Mesendoderm (in vitro differentiated cells): ENCODE data around the gene IL1R1.
"Not testable (repeated sequence)": the region's sequence is repeated elsewhere in the genome, so short reads cannot be mapped to it uniquely, and the experiment has no call there.

Experiments
- DNase-seq: peaks from one replicate; pipeline ENCODE4 v3.0.0; 2013
- H2AK5ac ChIP-seq: 2 replicates; pipeline ENCODE4 v1.6.1; 2013; ENCODE audit warnings: low read length, inconsistent platforms
- H2BK120ac ChIP-seq: 2 replicates; pipeline ENCODE4 v1.6.1; 2013; ENCODE audit warnings: low read depth, mild to moderate bottlenecking, low read length, moderate library complexity, mixed read lengths
- H2BK15ac ChIP-seq: replicated peaks from 2 replicates; pipeline ENCODE4 v1.6.1; 2013; ENCODE audit warnings: low read depth, mild to moderate bottlenecking, moderate library complexity
- H2BK5ac ChIP-seq: 2 replicates; pipeline ENCODE4 v1.6.1; 2013; ENCODE audit warnings: low read length, inconsistent platforms
- H3K18ac ChIP-seq: 2 replicates; pipeline ENCODE4 v1.6.1; 2013; ENCODE audit warnings: mild to moderate bottlenecking, low read length, mixed read lengths
- H3K23ac ChIP-seq: one replicate; pipeline ENCODE4 v1.6.1; 2013; ENCODE audit warnings: low read length
- H3K27ac ChIP-seq: 2 replicates; pipeline ENCODE4 v1.5.1; 2013; ENCODE audit warnings: low read depth, mild to moderate bottlenecking, inconsistent platforms, low read length, moderate library complexity
- H3K27me3 ChIP-seq: 2 replicates; pipeline ENCODE4 v1.6.1; 2013; ENCODE audit warnings: low read length, control low read depth, mild to moderate bottlenecking, inconsistent platforms; ENCODE audit not compliant: insufficient read depth, poor library complexity
- H3K36me3 ChIP-seq: 2 replicates; pipeline ENCODE4 v1.6.1; 2013; ENCODE audit warnings: low read length, inconsistent platforms; ENCODE audit not compliant: control insufficient read depth, insufficient read depth
- H3K4ac ChIP-seq: one replicate; pipeline ENCODE4 v1.6.1; 2013; ENCODE audit warnings: low read depth, mild to moderate bottlenecking, low read length, moderate library complexity
- H3K4me1 ChIP-seq: 2 replicates; pipeline ENCODE4 v1.6.1; 2013; ENCODE audit warnings: low read depth, low read length, inconsistent platforms; ENCODE audit not compliant: control insufficient read depth
- H3K4me2 ChIP-seq: 2 replicates; pipeline ENCODE4 v1.6.1; 2013; ENCODE audit warnings: low read length
- H3K4me3 ChIP-seq: 2 replicates; pipeline ENCODE4 v1.5.1; 2013; ENCODE audit warnings: mild to moderate bottlenecking, low read length
- H3K56ac ChIP-seq: one replicate; pipeline ENCODE4 v1.6.1; 2013; ENCODE audit warnings: low read length
- H3K79me1 ChIP-seq: 2 replicates; pipeline ENCODE4 v1.6.1; 2013; ENCODE audit warnings: low read length, inconsistent platforms
- H3K79me2 ChIP-seq: 2 replicates; pipeline ENCODE4 v1.6.1; 2013; ENCODE audit warnings: mild to moderate bottlenecking, low read length; ENCODE audit not compliant: control insufficient read depth, insufficient read depth
- H3K9ac ChIP-seq: 2 replicates; pipeline ENCODE4 v1.6.1; 2013; ENCODE audit warnings: low read length, inconsistent platforms
- H4K5ac ChIP-seq: one replicate; pipeline ENCODE4 v1.6.1; 2013; ENCODE audit warnings: low read length
- H4K8ac ChIP-seq: one replicate; pipeline ENCODE4 v1.6.1; 2013; ENCODE audit warnings: low read depth, mild to moderate bottlenecking, control low read depth, low read length, moderate library complexity
- WGBS: extraction: QIAGEN DNeasy Blood & Tissue Kit; methylation state at CpG from one replicate; pipeline ENCODE4 v1.1.7; 2013; ENCODE audit warnings: low lambda C conversion rate, missing lambda C conversion rate; ENCODE audit not compliant: insufficient coverage; ENCODE audit errors: extremely low coverage; 5-methylcytosine and 5-hydroxymethylcytosine counted together

The IL1R1 gene

GRCh38 chr2:102119255-102119654 lies 23.3 kb upstream of the IL1R1 start:
- Histone ChIP-seq H3K4me3 (no peak overlapping the region), H3K4me2 (no peak overlapping the region), H2BK5ac (no peak overlapping the region), H3K4ac (no peak overlapping the region), H3K18ac (no peak overlapping the region), H4K8ac (no peak overlapping the region), H3K23ac (no peak overlapping the region), H3K79me1 (no peaks in the 10 kb centered on the region), H4K5ac (no peak overlapping the region), H2BK15ac (no peak overlapping the region), H3K56ac (no peak overlapping the region), H3K27me3 (no peaks in the 10 kb centered on the region), H2AK5ac (no peak overlapping the region), H3K27ac (no peak overlapping the region), H3K9ac (no peak overlapping the region), H3K36me3 (no peaks in the 10 kb centered on the region), H3K79me2 (no peaks in the 10 kb centered on the region), H3K4me1 (no peaks in the 10 kb centered on the region), H2BK120ac (no peak overlapping the region)
- no CpG with 5 or more reads among the region's 1 CpG for WGBS
- DNase-seq, result no peak

- Histone ChIP-seq H3K18ac (no peak overlapping the region), H3K23ac (no peak overlapping the region), H3K27me3 (no peaks in the 10 kb centered on the region), H3K56ac (no peak overlapping the region), H2BK5ac (no peak overlapping the region), H3K27ac (no peak overlapping the region), H3K36me3 (no peaks in the 10 kb centered on the region), H3K4ac (no peak overlapping the region), H4K5ac (no peak overlapping the region), H3K79me1 (no peaks in the 10 kb centered on the region), H4K8ac (no peak overlapping the region), H2AK5ac (no peak overlapping the region), H3K9ac (no peak overlapping the region), H2BK120ac (no peak overlapping the region), H3K4me1 (no peaks in the 10 kb centered on the region), H2BK15ac (no peak overlapping the region), H3K79me2 (no peaks in the 10 kb centered on the region), H3K4me2 (no peak overlapping the region), H3K4me3 (no peak overlapping the region)
- no peak for DNase-seq
- 100% methylated on average over 1 of the region's 5 CpGs for WGBS
Observed at GRCh38 chr2:102120261-102120660, 22.3 kb upstream of the IL1R1 start.

GRCh38 chr2:102120701-102121159 lies 21.8 kb upstream of the IL1R1 start:
- no peaks in the 10 kb centered on the region for H3K36me3 ChIP-seq
- no peak overlapping the region for H2AK5ac ChIP-seq
- no peaks in the 10 kb centered on the region for H3K27me3 ChIP-seq
- H2BK15ac ChIP-seq, result no peak overlapping the region
- no peaks in the 10 kb centered on the region for H3K4me1 ChIP-seq
- H3K18ac ChIP-seq, result no peak overlapping the region
- H3K4ac ChIP-seq, result no peak overlapping the region
- H4K8ac ChIP-seq, result no peak overlapping the region
- H2BK120ac ChIP-seq, result no peak overlapping the region
- no CpG with 5 or more reads among the region's 6 CpGs for WGBS
- no peak overlapping the region for H4K5ac ChIP-seq
- H3K27ac ChIP-seq, result no peak overlapping the region
- H3K56ac ChIP-seq, result no peak overlapping the region
- no peaks in the 10 kb centered on the region for H3K79me2 ChIP-seq
- H3K23ac ChIP-seq, result no peak overlapping the region
- no peak overlapping the region for H3K9ac ChIP-seq
- no peak overlapping the region for H3K4me3 ChIP-seq
- H2BK5ac ChIP-seq, result no peak overlapping the region
- no peaks in the 10 kb centered on the region for H3K79me1 ChIP-seq
- no peak overlapping the region for H3K4me2 ChIP-seq
- DNase-seq, result no peak

GRCh38 chr2:102122115-102122514 lies 20.4 kb upstream of the IL1R1 start:
- H3K79me2 ChIP-seq, result no peaks in the 10 kb centered on the region
- H3K36me3 ChIP-seq, result no peaks in the 10 kb centered on the region
- no peak overlapping the region for H2BK120ac ChIP-seq
- no peak overlapping the region for H3K9ac ChIP-seq
- DNase-seq, result no peak
- no peak overlapping the region for H4K5ac ChIP-seq
- H3K56ac ChIP-seq, result no peak overlapping the region
- H3K4me3 ChIP-seq, result no peak overlapping the region
- H3K18ac ChIP-seq, result no peak overlapping the region
- no peaks in the 10 kb centered on the region for H3K79me1 ChIP-seq
- no peak overlapping the region for H3K23ac ChIP-seq
- no peak overlapping the region for H2BK5ac ChIP-seq
- no peaks in the 10 kb centered on the region for H3K27me3 ChIP-seq
- H3K4me2 ChIP-seq, result no peak overlapping the region
- H2AK5ac ChIP-seq, result no peak overlapping the region
- no peak overlapping the region for H3K4ac ChIP-seq
- WGBS, result no CpG with 5 or more reads among the region's 3 CpGs
- no peak overlapping the region for H4K8ac ChIP-seq
- H3K4me1 ChIP-seq, result no peaks in the 10 kb centered on the region
- no peak overlapping the region for H3K27ac ChIP-seq
- H2BK15ac ChIP-seq, result no peak overlapping the region

GRCh38 chr2:102122909-102123308 lies 19.6 kb upstream of the IL1R1 start:
- no CpG with 5 or more reads among the region's 1 CpG for WGBS

GRCh38 chr2:102124421-102124820 lies 18.1 kb upstream of the IL1R1 start:
- not testable (repeated sequence) for H3K27ac ChIP-seq, H3K4me2 ChIP-seq, H2BK15ac ChIP-seq, H3K79me2 ChIP-seq, H2BK120ac ChIP-seq, H3K9ac ChIP-seq, H3K4me1 ChIP-seq, H3K36me3 ChIP-seq, H4K5ac ChIP-seq, H3K79me1 ChIP-seq, DNase-seq, H2BK5ac ChIP-seq, H3K27me3 ChIP-seq, H3K18ac ChIP-seq, H4K8ac ChIP-seq, H3K56ac ChIP-seq, H2AK5ac ChIP-seq, H3K23ac ChIP-seq, H3K4ac ChIP-seq, H3K4me3 ChIP-seq
- WGBS, result no CpG with 5 or more reads among the region's 5 CpGs

More at GRCh38 chr2:102122909-102123308, 19.6 kb upstream of the IL1R1 start:
- no peak overlapping the region for H3K18ac ChIP-seq
- H2AK5ac ChIP-seq, result no peak overlapping the region
- H4K8ac ChIP-seq, result no peak overlapping the region
- H4K5ac ChIP-seq, result no peak overlapping the region
- H3K4me1 ChIP-seq, result no peaks in the 10 kb centered on the region
- no peak overlapping the region for H3K56ac ChIP-seq
- no peaks in the 10 kb centered on the region for H3K79me1 ChIP-seq
- H3K4me2 ChIP-seq, result no peak overlapping the region
- H3K9ac ChIP-seq, result no peak overlapping the region
- no peaks in the 10 kb centered on the region for H3K79me2 ChIP-seq
- DNase-seq, result no peak
- H3K27me3 ChIP-seq, result no peaks in the 10 kb centered on the region
- H3K23ac ChIP-seq, result no peak overlapping the region
- H3K4ac ChIP-seq, result no peak overlapping the region
- no peak overlapping the region for H3K4me3 ChIP-seq
- no peak overlapping the region for H3K27ac ChIP-seq
- no peak overlapping the region for H2BK120ac ChIP-seq
- no peak overlapping the region for H2BK15ac ChIP-seq
- no peak overlapping the region for H2BK5ac ChIP-seq
- H3K36me3 ChIP-seq, result no peaks in the 10 kb centered on the region
